HCT116 (cell line): Measurements from ENCODE around the gene NAALADL2. TPM values are rescaled to one million over a fixed set of nuclear protein-coding genes. Genes with fewer than 3 reads are reported as not detected.

Source experiments
- ATAC-seq: fragments of 200-7000 bp; cut with Tn5 transposase; 2 replicates; pipeline ENCODE4 v1.9.1; 2020; ENCODE audit warnings: mild to moderate bottlenecking, moderate library complexity
- BruUV-seq: library from RNA; stranded (reverse); fragments of 400-500 nt; replicated peaks from 2 replicates; lab custom pipeline; 2021; lab: Mats Ljungman, UMichigan
- CTCF ChIA-PET: fragments of 300-600 bp; sonication (Branson Sonifier 250); formaldehyde crosslinking; loops from one replicate; lab custom pipeline; 2021; ENCODE audit warnings: antibody characterized with exemption; lab: Charles Lee
- POLR2A ChIA-PET: fragments of 300-600, 350-600 bp; sonication (Branson Sonifier 250); formaldehyde crosslinking; loops from one replicate; lab custom pipeline; 2021; ENCODE audit warnings: antibody characterized with exemption; lab: Charles Lee
- RAD21 ChIA-PET, 2 experiments: fragments of 300-600 bp; sonication (Branson Sonifier 250); formaldehyde crosslinking; loops; one replicate each; lab custom pipeline; 2023; ENCODE audit warnings: low total read pairs in 2 of 2; ENCODE audit not compliant: uncharacterized antibody in 2 of 2, unreplicated experiment in 2 of 2, low non-redundant PET in 1 of 2; lab: Charles Lee
- DNase-seq: peaks from one replicate; pipeline ENCODE4 v3.0.0-alpha.2; 2010; ENCODE audit warnings: low read depth, low spot score
- H2AFZ ChIP-seq: fragments of 200-600 bp; shearing (Covaris generic), sonication (generic); 2 replicates; pipeline ENCODE4 v1.6.1; 2017; ENCODE audit warnings: low read depth, mixed run types, mixed read lengths, antibody characterized with exemption, low read length; ENCODE audit not compliant: poor library complexity, severe bottlenecking
- H3K27ac ChIP-seq: 2 replicates; pipeline ENCODE4 v1.5.1; 2012; ENCODE audit warnings: low read depth, low read length
- H3K27me3 ChIP-seq: fragments of 200-600 bp; sonication (generic); 2 replicates; pipeline ENCODE4 v1.6.1; 2016; ENCODE audit warnings: mixed run types, low read length, mixed read lengths; ENCODE audit not compliant: insufficient read depth
- H3K36me3 ChIP-seq, 2 experiments: fragments of 200-500 bp in 1 of 2; fragments of 200-600 bp in 1 of 2; sonication (Bioruptor generic) in 1 of 2; sonication (generic) in 1 of 2; 2 replicates each; pipeline versions ENCODE4 v1.5.1 to v1.6.1; 2014 to 2016; ENCODE audit warnings: low read length in 2 of 2, inconsistent platforms in 1 of 2, mixed read lengths in 1 of 2, mixed run types in 1 of 2; ENCODE audit not compliant: insufficient read depth in 2 of 2, control insufficient read depth in 1 of 2
- H3K4me1 ChIP-seq, 2 experiments: fragments of 200-600 bp in 1 of 2; sonication (generic) in 1 of 2; 2 replicates each; pipeline versions ENCODE4 v1.5.1 to v1.6.1; 2012 to 2017; ENCODE audit warnings: low read length in 2 of 2, inconsistent platforms in 1 of 2, mild to moderate bottlenecking in 1 of 2, mixed read lengths in 1 of 2, mixed run types in 1 of 2, moderate library complexity in 1 of 2; ENCODE audit not compliant: insufficient read depth in 2 of 2, control insufficient read depth in 1 of 2
- H3K4me2 ChIP-seq: fragments of 200-600 bp; sonication (generic); 2 replicates; pipeline ENCODE4 v1.6.1; 2017; ENCODE audit warnings: mixed run types, low read length, mixed read lengths
- H3K4me3 ChIP-seq, 2 experiments: fragments of 200-600 bp in 1 of 2; sonication (generic) in 1 of 2; replicated peaks in 1 of 2; 2 replicates each; pipeline ENCODE4 v1.5.1; 2011 to 2016; ENCODE audit warnings: low read length in 2 of 2, control low read depth in 1 of 2, low read depth in 1 of 2, mild to moderate bottlenecking in 1 of 2, mixed read lengths in 1 of 2, mixed run types in 1 of 2
- H3K79me2 ChIP-seq: fragments of 200-600 bp; sonication (generic); 2 replicates; pipeline ENCODE4 v1.6.1; 2017; ENCODE audit warnings: mild to moderate bottlenecking, mixed run types, low read length, moderate library complexity, mixed read lengths; ENCODE audit not compliant: insufficient read depth
- H3K9ac ChIP-seq: fragments of 200-600 bp; sonication (generic); 2 replicates; pipeline ENCODE4 v1.6.1; 2016; ENCODE audit warnings: low read length, mixed read lengths
- H3K9me2 ChIP-seq: fragments of 200-600 bp; sonication (generic), shearing (Covaris generic); 2 replicates; pipeline ENCODE4 v1.6.1; 2017; ENCODE audit warnings: mixed run types, mild to moderate bottlenecking, moderate library complexity; ENCODE audit not compliant: insufficient read depth
- H3K9me3 ChIP-seq, 2 experiments: fragments of 200-500 bp in 1 of 2; fragments of 200-600 bp in 1 of 2; sonication (Bioruptor generic) in 1 of 2; sonication (generic) in 1 of 2; 2 replicates each; pipeline ENCODE4 v1.6.1; 2014 to 2017; ENCODE audit warnings: low read length in 2 of 2, mixed read lengths in 2 of 2, inconsistent platforms in 1 of 2, low read depth in 1 of 2, mild to moderate bottlenecking in 1 of 2, mixed run types in 1 of 2, moderate library complexity in 1 of 2; ENCODE audit not compliant: control insufficient read depth in 1 of 2, insufficient read depth in 1 of 2
- H4K20me1 ChIP-seq: fragments of 200-600 bp; sonication (generic), shearing (Covaris generic); 2 replicates; pipeline ENCODE4 v1.6.1; 2017; ENCODE audit warnings: mixed run types, mild to moderate bottlenecking, moderate library complexity; ENCODE audit not compliant: insufficient read depth
- CBX3 ChIP-seq: IDR thresholded peaks from 2 replicates; pipeline ENCODE4 v1.6.1; 2012; ENCODE audit warnings: low read depth
- CTCF ChIP-seq, 3 experiments: fragments of 200-600 bp in 1 of 3; sonication (generic) in 1 of 3; IDR thresholded peaks in 2 of 3; conservative IDR thresholded peaks in 1 of 3; 2 replicates each; pipeline ENCODE4 v1.5.1; 2012 to 2017; ENCODE audit warnings: low read depth in 2 of 3, low read length in 2 of 3, antibody characterized with exemption in 1 of 3, borderline replicate concordance in 1 of 3, control low read depth in 1 of 3, mild to moderate bottlenecking in 1 of 3, mixed read lengths in 1 of 3, mixed run types in 1 of 3, moderate library complexity in 1 of 3; ENCODE audit not compliant: insufficient read depth in 1 of 3
- FOSL1 ChIP-seq: IDR thresholded peaks from 2 replicates; pipeline ENCODE4 v1.6.1; 2012; ENCODE audit warnings: low read depth
- POLR2A ChIP-seq: IDR thresholded peaks from 2 replicates; pipeline ENCODE4 v1.7.0; 2011; ENCODE audit warnings: borderline replicate concordance; ENCODE audit not compliant: insufficient read depth, insufficient read length; ENCODE audit errors: extremely low read depth
- REST ChIP-seq: IDR thresholded peaks from 2 replicates; pipeline ENCODE4 v1.6.1; 2012; ENCODE audit warnings: low read depth
- SP1 ChIP-seq: IDR thresholded peaks from 2 replicates; pipeline ENCODE4 v1.6.1; 2012; ENCODE audit warnings: low read depth
- ZFX ChIP-seq: fragments of 450-650 bp; IDR thresholded peaks from 2 replicates; pipeline ENCODE4 v1.6.1; 2017
- intact Hi-C: fragments of 100-400 bp; cut with micrococcal nuclease; formaldehyde crosslinking; loops from 2 replicates; pipeline ENCODE4 v1.10.0; 2022
- total RNA-seq: library from RNA; stranded (reverse); gene quantifications from one replicate; pipeline ENCODE4 v1.2.1, GENCODE V29; 2021; ENCODE audit not compliant: unreplicated experiment

Gene NAALADL2
- total RNA-seq, 1 experiment from 2014 or later, result 2.9 TPM

GRCh38 chr3:175002732-175003143, 143.6 kb downstream of the NAALADL2 start (continued):
- TF ChIP-seq REST, result no peak
- no peak for TF ChIP-seq POLR2A

- ChIA-PET POLR2A (no interaction called here), RAD21 (no interaction called here), CTCF (no interaction called here)
- Histone ChIP-seq H3K4me3 (no peak overlapping the region), H3K27me3 (no peaks in the 10 kb centered on the region), H3K9me2 (no peaks in the 10 kb centered on the region), H3K9ac (no peak overlapping the region), H2AFZ (no peak overlapping the region), H4K20me1 (no peaks in the 10 kb centered on the region), H3K4me1 (no peaks in the 10 kb centered on the region), H3K9me3 (no peaks in the 10 kb centered on the region), H3K4me2 (no peak overlapping the region), H3K79me2 (no peaks in the 10 kb centered on the region), H3K27ac (no peak overlapping the region), H3K36me3 (no peaks in the 10 kb centered on the region)
- no TSS peak for BruUV-seq
- no peak for TF ChIP-seq FOSL1
- TF ChIP-seq ZFX, result no peak
- no peak for TF ChIP-seq POLR2A
- no peak for TF ChIP-seq CTCF (IDR thresholded peaks at IDR 0.05 in 2 of 3, conservative IDR thresholded peaks at IDR 0.05 in 1 of 3; ENCODE audit: borderline replicate concordance in 1 of 3, insufficient read depth in 1 of 3, low read depth in 2 of 3, low read length in 2 of 3)
- no peak for TF ChIP-seq CBX3
- no peak for TF ChIP-seq SP1
- intact Hi-C loops, result no loop called here
- ATAC-seq (no peak), DNase-seq (no peak)
Observed at GRCh38 chr3:175003590-175003989, 144.5 kb downstream of the NAALADL2 start.
